ENCODE data around the gene SNX20. TPM values are rescaled to one million over a fixed set of nuclear protein-coding genes. Genes with fewer than 3 reads are reported as not detected.

Gene SNX20
- not detected in 2 replicates for total RNA-seq (2014; rRNA removed; shearing (Covaris generic))

- no peak for DNase-seq (ENCODE audit: low read depth)
These were observed at the start of gene SNX20 for GRCh38 chr16:50681021-50681885. SNX20 (minus strand) TSS chr16:50681312; CDS start chr16:50677526, 3,786 bp downstream.

GRCh38 chr16:50724306-50724705, 43.2 kb upstream of the SNX20 start:
- no peak for DNase-seq (ENCODE audit: low read depth)

- DNase-seq (ENCODE audit: low read depth), result no peak
These were observed 41.8 kb upstream of the SNX20 start for GRCh38 chr16:50722960-50723359.

GRCh38 chr16:50722405-50722737, 41.3 kb upstream of the SNX20 start:
- no peak for DNase-seq (ENCODE audit: low read depth)

- no peak for DNase-seq (ENCODE audit: low read depth)
These were observed 40.7 kb upstream of the SNX20 start for GRCh38 chr16:50721549-50722404.

- no peak for DNase-seq (ENCODE audit: low read depth)
These were observed 38.6 kb upstream of the SNX20 start for GRCh38 chr16:50719401-50720337.

GRCh38 chr16:50718761-50719400, 37.8 kb upstream of the SNX20 start:
- no peak for DNase-seq (ENCODE audit: low read depth)

- DNase-seq (ENCODE audit: low read depth), result peak; percentile 16
These were observed 37.1 kb upstream of the SNX20 start for GRCh38 chr16:50718061-50718760.

- no peak for DNase-seq (ENCODE audit: low read depth)
These were observed 36.4 kb upstream of the SNX20 start for GRCh38 chr16:50717494-50717893.

- DNase-seq (ENCODE audit: low read depth), result no peak
These were observed 36.0 kb upstream of the SNX20 start for GRCh38 chr16:50717091-50717490.

GRCh38 chr16:50712956-50713355, 31.8 kb upstream of the SNX20 start:
- no peak for DNase-seq (ENCODE audit: low read depth)

- peak; percentile 66 for DNase-seq (ENCODE audit: low read depth)
These were observed 31.4 kb upstream of the SNX20 start for GRCh38 chr16:50712560-50712898.

- no peak for DNase-seq (ENCODE audit: low read depth)
These were observed 30.9 kb upstream of the SNX20 start for GRCh38 chr16:50711862-50712559.

- DNase-seq (ENCODE audit: low read depth), result no peak
These were observed 29.9 kb upstream of the SNX20 start for GRCh38 chr16:50711040-50711439.

GRCh38 chr16:50709980-50710379, 28.9 kb upstream of the SNX20 start:
- DNase-seq (ENCODE audit: low read depth), result no peak

- no peak for DNase-seq (ENCODE audit: low read depth)
These were observed 28.1 kb upstream of the SNX20 start for GRCh38 chr16:50709061-50709684.

- no peak for DNase-seq (ENCODE audit: low read depth)
These were observed 27.4 kb upstream of the SNX20 start for GRCh38 chr16:50708373-50709060.

GRCh38 chr16:50706250-50706649, 25.1 kb upstream of the SNX20 start:
- no peak for DNase-seq (ENCODE audit: low read depth)

Data from Daoy (cell line).